Glomerular visceral epithelial cell (primary cell): ENCODE results near the gene FNDC3B.
A peak's percentile ranks its signal among the peaks of the same experiment; 100 is the strongest.

ENCODE experiments used
- DNase-seq: peaks from one replicate; pipeline ENCODE4 v3.0.0-alpha.2; 2016; ENCODE audit errors: extremely low spot score

FNDC3B gene

GRCh38 chr3:172259726-172260248 is 220.4 kb downstream of the FNDC3B start:
- DNase-seq: no peak

- DNase-seq: no peak
These were observed 221.0 kb downstream of the FNDC3B start for GRCh38 chr3:172260381-172260780.

GRCh38 chr3:172261054-172261453 is 221.7 kb downstream of the FNDC3B start:
- DNase-seq: no peak

- no peak for DNase-seq
These were observed 223.7 kb downstream of the FNDC3B start for GRCh38 chr3:172262991-172263608.

- no peak for DNase-seq
These were observed 224.6 kb downstream of the FNDC3B start for GRCh38 chr3:172263781-172264486.

GRCh38 chr3:172266103-172266502 is 226.7 kb downstream of the FNDC3B start:
- DNase-seq: no peak

- no peak for DNase-seq
These were observed 229.0 kb downstream of the FNDC3B start for GRCh38 chr3:172268425-172268824.

GRCh38 chr3:172268868-172269267 is 229.5 kb downstream of the FNDC3B start:
- no peak for DNase-seq

- no peak for DNase-seq
These were observed 231.3 kb downstream of the FNDC3B start for GRCh38 chr3:172270557-172271166.

- no peak for DNase-seq
These were observed 232.1 kb downstream of the FNDC3B start for GRCh38 chr3:172271386-172271976.

- DNase-seq: no peak
These were observed 233.3 kb downstream of the FNDC3B start for GRCh38 chr3:172272698-172273097.

GRCh38 chr3:172273378-172273777 is 234.0 kb downstream of the FNDC3B start:
- DNase-seq: no peak

GRCh38 chr3:172274906-172275305 is 235.5 kb downstream of the FNDC3B start:
- no peak for DNase-seq

- no peak for DNase-seq
These were observed 236.2 kb downstream of the FNDC3B start for GRCh38 chr3:172275586-172275985.

- no peak for DNase-seq
These were observed 236.7 kb downstream of the FNDC3B start for GRCh38 chr3:172276103-172276502.

GRCh38 chr3:172277151-172277652 is 237.8 kb downstream of the FNDC3B start:
- no peak for DNase-seq

- DNase-seq: no peak
These were observed 239.8 kb downstream of the FNDC3B start for GRCh38 chr3:172279191-172279640.

GRCh38 chr3:172279974-172280373 is 240.6 kb downstream of the FNDC3B start:
- DNase-seq: no peak

GRCh38 chr3:172280406-172281051 is 241.2 kb downstream of the FNDC3B start:
- peak; percentile 69 for DNase-seq

GRCh38 chr3:172281884-172282283 is 242.5 kb downstream of the FNDC3B start:
- no peak for DNase-seq

- no peak for DNase-seq
These were observed 243.5 kb downstream of the FNDC3B start for GRCh38 chr3:172282850-172283249.
